Loucy (cell line): ENCODE measurements around the gene RYR2.

Experiments used
- H2AFZ ChIP-seq: fragments of 200-600 bp; sonication (generic); 2 replicates; pipeline ENCODE4 v1.6.0; 2016; ENCODE audit warnings: antibody characterized with exemption, mild to moderate bottlenecking, low read length, moderate library complexity
- H3F3A ChIP-seq: fragments of 200-600 bp; 2 replicates; pipeline ENCODE4 v1.6.0; 2016; ENCODE audit warnings: antibody characterized with exemption, low read depth, mild to moderate bottlenecking
- H3K27me3 ChIP-seq: fragments of 200-600 bp; sonication (generic); 2 replicates; pipeline ENCODE4 v1.6.1; 2014; ENCODE audit warnings: low read length, mild to moderate bottlenecking; ENCODE audit not compliant: insufficient read depth, poor library complexity, severe bottlenecking
- H3K36me3 ChIP-seq: fragments of 200-600 bp; sonication (generic); 2 replicates; pipeline ENCODE4 v1.6.1; 2016; ENCODE audit warnings: low read length; ENCODE audit not compliant: insufficient read depth
- H3K4me1 ChIP-seq: fragments of 200-600 bp; sonication (generic); 2 replicates; pipeline ENCODE4 v1.5.1; 2014; ENCODE audit warnings: low read length, mild to moderate bottlenecking; ENCODE audit not compliant: insufficient read depth, poor library complexity, severe bottlenecking
- H3K4me2 ChIP-seq: fragments of 200-600 bp; sonication (generic); 2 replicates; pipeline ENCODE4 v1.6.0; 2014; ENCODE audit warnings: antibody characterized with exemption, low read length, low read depth, mild to moderate bottlenecking; ENCODE audit not compliant: poor library complexity, severe bottlenecking
- H3K4me3 ChIP-seq: fragments of 200-600 bp; sonication (generic); 2 replicates; pipeline ENCODE4 v1.5.1; 2014; ENCODE audit warnings: low read length, mild to moderate bottlenecking, mixed read lengths; ENCODE audit not compliant: poor library complexity, severe bottlenecking
- H3K79me2 ChIP-seq: fragments of 200-600 bp; sonication (generic); 2 replicates; pipeline ENCODE4 v1.6.1; 2014; ENCODE audit warnings: low read length; ENCODE audit not compliant: insufficient read depth
- H3K9ac ChIP-seq: fragments of 200-600 bp; sonication (generic); 2 replicates; pipeline ENCODE4 v1.6.0; 2014; ENCODE audit warnings: mild to moderate bottlenecking, low read depth, low read length, moderate library complexity; ENCODE audit not compliant: poor library complexity, severe bottlenecking
- H3K9me2 ChIP-seq: fragments of 200-600 bp; sonication (generic); replicated peaks from 2 replicates; pipeline ENCODE4 v1.6.1; 2016; ENCODE audit warnings: low read depth, low read length, mixed read lengths
- H3K9me3 ChIP-seq: fragments of 200-600 bp; sonication (generic); 2 replicates; pipeline ENCODE4 v1.6.1; 2014; ENCODE audit warnings: mild to moderate bottlenecking, antibody characterized with exemption, low read length, low read depth; ENCODE audit not compliant: insufficient read depth
- H4K20me1 ChIP-seq: fragments of 200-600 bp; sonication (generic); 2 replicates; pipeline ENCODE4 v1.6.0; 2014; ENCODE audit warnings: antibody characterized with exemption, low read length, mild to moderate bottlenecking; ENCODE audit not compliant: insufficient read depth, poor library complexity, severe bottlenecking
- EZH2phosphoT487 ChIP-seq: fragments of 200-600 bp; IDR thresholded peaks from 2 replicates; pipeline ENCODE4 v1.6.1; 2018; ENCODE audit warnings: antibody characterized with exemption, mild to moderate bottlenecking, moderate library complexity, borderline replicate concordance
- TF ChIP-seq, protein P1 (sequence below): fragments of 200-600 bp; sonication (generic); conservative IDR thresholded peaks from 2 replicates; pipeline ENCODE4 v1.5.1; 2014; ENCODE audit warnings: mild to moderate bottlenecking, antibody characterized with exemption, low read length

The RYR2 gene

GRCh38 chr1:237638555-237638954 is 596.6 kb downstream of the RYR2 start:
- Histone ChIP-seq H3K9me3 (no peaks in the 10 kb centered on the region), H4K20me1 (no peaks in the 10 kb centered on the region), H3K9ac (no peak overlapping the region), H3K4me3 (no peak overlapping the region), H3F3A (no peaks in the 10 kb centered on the region), H3K36me3 (no peaks in the 10 kb centered on the region), H2AFZ (no peak overlapping the region), H3K4me1 (no peaks in the 10 kb centered on the region), H3K4me2 (no peak overlapping the region), H3K79me2 (no peaks in the 10 kb centered on the region), H3K9me2 (no peaks in the 10 kb centered on the region), H3K27me3 (no peaks in the 10 kb centered on the region)
- TF ChIP-seq EZH2phosphoT487, result no peak
- TF ChIP-seq, protein P1, sequence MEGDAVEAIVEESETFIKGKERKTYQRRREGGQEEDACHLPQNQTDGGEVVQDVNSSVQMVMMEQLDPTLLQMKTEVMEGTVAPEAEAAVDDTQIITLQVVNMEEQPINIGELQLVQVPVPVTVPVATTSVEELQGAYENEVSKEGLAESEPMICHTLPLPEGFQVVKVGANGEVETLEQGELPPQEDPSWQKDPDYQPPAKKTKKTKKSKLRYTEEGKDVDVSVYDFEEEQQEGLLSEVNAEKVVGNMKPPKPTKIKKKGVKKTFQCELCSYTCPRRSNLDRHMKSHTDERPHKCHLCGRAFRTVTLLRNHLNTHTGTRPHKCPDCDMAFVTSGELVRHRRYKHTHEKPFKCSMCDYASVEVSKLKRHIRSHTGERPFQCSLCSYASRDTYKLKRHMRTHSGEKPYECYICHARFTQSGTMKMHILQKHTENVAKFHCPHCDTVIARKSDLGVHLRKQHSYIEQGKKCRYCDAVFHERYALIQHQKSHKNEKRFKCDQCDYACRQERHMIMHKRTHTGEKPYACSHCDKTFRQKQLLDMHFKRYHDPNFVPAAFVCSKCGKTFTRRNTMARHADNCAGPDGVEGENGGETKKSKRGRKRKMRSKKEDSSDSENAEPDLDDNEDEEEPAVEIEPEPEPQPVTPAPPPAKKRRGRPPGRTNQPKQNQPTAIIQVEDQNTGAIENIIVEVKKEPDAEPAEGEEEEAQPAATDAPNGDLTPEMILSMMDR, result no peak

DNA sequence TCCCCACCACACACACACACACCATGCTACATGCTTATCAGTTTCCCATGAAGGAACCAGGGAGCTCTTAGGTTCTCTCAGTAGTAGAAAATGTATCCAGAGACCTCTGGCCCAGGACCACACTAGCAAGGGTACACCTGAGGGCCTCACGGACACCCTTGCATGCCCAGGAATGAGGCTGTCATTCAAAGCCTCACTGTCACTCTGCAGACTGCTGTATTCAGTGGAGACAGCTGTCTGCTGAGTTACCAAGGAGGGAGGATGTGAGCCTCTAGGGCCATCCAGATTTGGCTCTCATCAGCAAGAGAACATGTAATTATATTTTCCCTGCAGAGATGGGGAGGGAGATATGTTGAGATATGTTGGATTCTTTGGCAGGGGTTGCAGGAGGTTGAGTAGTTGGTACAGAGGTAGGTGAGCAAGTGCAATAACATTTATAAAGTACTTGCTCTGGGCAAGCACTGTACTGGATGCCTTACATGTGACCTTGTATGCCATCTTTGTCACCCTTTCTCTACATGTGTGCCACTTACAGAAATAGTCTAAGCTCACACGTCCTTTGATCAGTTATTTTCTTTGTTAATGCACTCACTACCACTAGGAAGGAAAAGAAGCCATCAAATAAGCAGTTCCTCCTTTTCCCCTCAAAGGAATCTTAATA is 598.2 kb downstream of the RYR2 start:
- no peak overlapping the region for H3K4me3 ChIP-seq
- H3K9ac ChIP-seq, result no peak overlapping the region
- no peaks in the 10 kb centered on the region for H4K20me1 ChIP-seq
- no peaks in the 10 kb centered on the region for H3K4me1 ChIP-seq
- no peaks in the 10 kb centered on the region for H3K9me2 ChIP-seq
- no peaks in the 10 kb centered on the region for H3K27me3 ChIP-seq
- no peak for TF ChIP-seq EZH2phosphoT487
- H3K4me2 ChIP-seq, result no peak overlapping the region
- no peaks in the 10 kb centered on the region for H3K36me3 ChIP-seq
- no peaks in the 10 kb centered on the region for H3K9me3 ChIP-seq
- H2AFZ ChIP-seq, result no peak overlapping the region
- H3F3A ChIP-seq, result no peaks in the 10 kb centered on the region
- H3K79me2 ChIP-seq, result no peaks in the 10 kb centered on the region

DNA sequence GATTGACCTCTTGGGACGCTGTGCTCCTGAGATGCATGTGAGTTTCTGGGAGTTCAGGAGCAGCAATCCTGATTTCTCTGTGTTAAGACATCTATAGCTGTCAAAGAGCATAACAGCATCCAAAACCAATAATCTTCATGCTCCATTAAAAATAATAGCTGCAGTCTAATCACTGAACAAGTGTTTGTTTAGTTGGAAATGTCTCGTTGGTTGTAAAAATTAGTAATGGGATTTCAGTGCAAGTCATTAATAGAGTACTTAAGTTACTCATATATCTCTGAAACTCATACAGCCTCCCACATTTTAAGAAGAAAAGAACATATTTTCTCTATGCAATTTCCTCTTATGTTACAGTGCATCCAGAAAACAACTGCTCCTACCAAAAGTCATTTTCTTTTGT is 599.0 kb downstream of the RYR2 start:
- no peaks in the 10 kb centered on the region for H3K27me3 ChIP-seq
- H3F3A ChIP-seq, result no peaks in the 10 kb centered on the region
- H3K79me2 ChIP-seq, result no peaks in the 10 kb centered on the region
- H3K4me3 ChIP-seq, result no peak overlapping the region
- no peaks in the 10 kb centered on the region for H3K4me1 ChIP-seq
- H4K20me1 ChIP-seq, result no peaks in the 10 kb centered on the region
- no peaks in the 10 kb centered on the region for H3K36me3 ChIP-seq
- no peak overlapping the region for H3K9ac ChIP-seq
- H3K9me2 ChIP-seq, result no peaks in the 10 kb centered on the region
- H2AFZ ChIP-seq, result no peak overlapping the region
- no peak for TF ChIP-seq EZH2phosphoT487
- TF ChIP-seq, protein P1, result no peak
- no peak overlapping the region for H3K4me2 ChIP-seq
- no peaks in the 10 kb centered on the region for H3K9me3 ChIP-seq

DNA sequence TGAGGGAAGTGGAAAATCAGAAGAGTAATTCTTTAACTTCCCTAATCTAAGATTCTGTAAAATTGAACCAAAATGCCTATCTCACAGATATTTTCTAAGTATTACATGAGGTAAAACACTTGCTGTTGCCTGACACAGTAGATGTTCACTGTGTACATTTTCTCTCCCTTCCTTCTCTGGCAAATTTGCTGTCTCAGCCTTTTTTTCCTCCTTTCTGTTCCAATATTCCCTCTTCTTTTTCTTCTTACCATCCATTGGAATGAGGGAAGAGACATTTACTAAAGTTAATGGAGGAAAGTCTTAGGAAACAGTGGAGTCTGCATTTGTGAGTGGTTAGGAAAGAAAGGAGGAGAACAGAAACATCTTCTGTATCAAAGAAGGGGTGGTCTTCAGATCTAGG is 608.8 kb downstream of the RYR2 start:
- H3K4me3 ChIP-seq, result no peak overlapping the region
- no peaks in the 10 kb centered on the region for H3K79me2 ChIP-seq
- no peak for TF ChIP-seq EZH2phosphoT487
- TF ChIP-seq, protein P1, result no peak
- H3K4me1 ChIP-seq, result no peaks in the 10 kb centered on the region
- no peaks in the 10 kb centered on the region for H3K27me3 ChIP-seq
- no peaks in the 10 kb centered on the region for H3K9me2 ChIP-seq
- no peak overlapping the region for H2AFZ ChIP-seq
- H3K9me3 ChIP-seq, result 0 out of 2 replicates have a peak, but pooled peaks cover 3% of the 10 kb centered on the region
- no peaks in the 10 kb centered on the region for H3F3A ChIP-seq
- H3K4me2 ChIP-seq, result no peak overlapping the region
- no peaks in the 10 kb centered on the region for H4K20me1 ChIP-seq
- no peaks in the 10 kb centered on the region for H3K36me3 ChIP-seq
- no peak overlapping the region for H3K9ac ChIP-seq
